ENCODE results near the gene FSTL3. TPM values are rescaled to one million over a fixed set of nuclear protein-coding genes. Genes with fewer than 3 reads are reported as not detected.
"Not testable (repeated sequence)": the region's sequence is repeated elsewhere in the genome, so short reads cannot be mapped to it uniquely, and the experiment has no call there.

Gene FSTL3
- total RNA-seq, 2 donors from 2014 or later = 4.9 to 8.7 TPM

GRCh38 chr19:658059-658839 is 17.9 kb upstream of the FSTL3 start:
- intact Hi-C loops (cut with DNase I, micrococcal nuclease) = no loop called here
- ATAC-seq (no peak), DNase-seq (no peak)

GRCh38 chr19:658916-659839 is 17.0 kb upstream of the FSTL3 start:
- intact Hi-C loops (cut with DNase I, micrococcal nuclease) = no loop called here
- no peak for DNase-seq
- ATAC-seq = no peak

GRCh38 chr19:660793-661426 is 15.3 kb upstream of the FSTL3 start:
- peak; percentile 71 to 80 for DNase-seq
- intact Hi-C loops (cut with DNase I, micrococcal nuclease) = no loop called here
- peak; percentile 62 for ATAC-seq

GRCh38 chr19:661427-662196 is 14.6 kb upstream of the FSTL3 start:
- DNase-seq (peak in 1 of 2 donors; percentile 66), ATAC-seq (peak; percentile 56)
- intact Hi-C loops (cut with DNase I, micrococcal nuclease) = no loop called here

GRCh38 chr19:662207-662961 is 13.8 kb upstream of the FSTL3 start:
- DNase-seq = peak; percentile 82 to 84
- intact Hi-C loops (cut with DNase I, micrococcal nuclease) = no loop called here
- ATAC-seq = peak; percentile 59

GRCh38 chr19:662962-663681 is 13.1 kb upstream of the FSTL3 start, which contains the start of gene RNF126:
Gene RNF126, minus strand, starts transcription at chr19:663214. Its CDS starts 93 bp downstream, at chr19:663121.
- peak; percentile 65 for ATAC-seq
- intact Hi-C loops (cut with DNase I, micrococcal nuclease) = no loop called here
- DNase-seq = peak; percentile 85 to 94

GRCh38 chr19:663682-664117 is 12.5 kb upstream of the FSTL3 start:
- DNase-seq (no peak), ATAC-seq (no peak)
- intact Hi-C loops (cut with DNase I, micrococcal nuclease) = no loop called here

- ATAC-seq = peak; percentile 9
- intact Hi-C loops (cut with DNase I, micrococcal nuclease) = no loop called here
- peak in 1 of 2 donors; percentile 86 for DNase-seq
Measured at GRCh38 chr19:664913-665443, 11.2 kb upstream of the FSTL3 start.

GRCh38 chr19:666985-667573 is 9.1 kb upstream of the FSTL3 start:
- intact Hi-C loops (cut with DNase I, micrococcal nuclease) = loop anchor here in 1 of 2 donors (2.0 kb wide), 1 partner anchor 66 kb away; no protein-coding TSS in a partner anchor
- not testable (repeated sequence) for ATAC-seq, DNase-seq

GRCh38 chr19:668675-669434 is 7.3 kb upstream of the FSTL3 start:
- ATAC-seq; intact Hi-C loops (cut with DNase I, micrococcal nuclease); DNase-seq: not testable (repeated sequence)

GRCh38 chr19:670609-671075 is 5.5 kb upstream of the FSTL3 start:
- DNase-seq = no peak
- ATAC-seq = no peak
- intact Hi-C loops (cut with DNase I, micrococcal nuclease) = loop anchor here in 1 of 2 donors (5.0 kb wide), 1 partner anchor 62 kb away; no protein-coding TSS in a partner anchor

GRCh38 chr19:674282-675151 is 1.7 kb upstream of the FSTL3 start:
- no peak for DNase-seq
- intact Hi-C loops (cut with DNase I, micrococcal nuclease) = loop anchor here in 1 of 2 donors (5.0 kb wide), 1 partner anchor 58 kb away; no protein-coding TSS in a partner anchor

GRCh38 chr19:676007-676338 is 219 bp upstream of the FSTL3 start:
- ATAC-seq = no peak

More at GRCh38 chr19:674282-675151, 1.7 kb upstream of the FSTL3 start:
- ATAC-seq = no peak

GRCh38 chr19:677201-677600 is 1.0 kb downstream of the FSTL3 start:
- intact Hi-C loops (cut with DNase I, micrococcal nuclease) = no loop called here
- DNase-seq (peak in 1 of 2 donors; percentile 68), ATAC-seq (no peak)

More at GRCh38 chr19:676007-676338, 219 bp upstream of the FSTL3 start:
- no peak for DNase-seq
- intact Hi-C loops (cut with DNase I, micrococcal nuclease) = no loop called here

Data from left colon (tissue), 2 donors.